Right lobe of liver (tissue), 6 donors: Measurements from ENCODE around the gene CWC27. TPM values are rescaled to one million over a fixed set of nuclear protein-coding genes. Genes with fewer than 3 reads are reported as not detected.

Source experiments
- ATAC-seq, 4 donors: fragments of 200-7000 bp; cut with Tn5 transposase; one replicate each; pipeline ENCODE4 v1.9.1; 2020; ENCODE audit warnings: mild to moderate bottlenecking in 4 of 4, moderate library complexity in 4 of 4
- DNase-seq, 3 donors: peaks; one replicate each; pipeline ENCODE4 v3.0.0-alpha.2; 2020
- H3K27ac ChIP-seq, 3 donors: fragments of 200-600 bp; one replicate each; pipeline ENCODE4 v1.8.0; 2022
- H3K27me3 ChIP-seq, 2 donors: fragments of 200-600 bp; one replicate each; pipeline ENCODE4 v1.8.0; 2022
- H3K36me3 ChIP-seq, 4 donors: fragments of 200-600 bp; sonication (generic) in 1 of 4; one replicate each; pipeline versions ENCODE4 v1.5.1 to v1.8.0; 2017 to 2022; ENCODE audit warnings: control low read depth in 1 of 4
- H3K4me1 ChIP-seq, 4 donors: fragments of 200-600 bp; sonication (generic) in 1 of 4; one replicate each; pipeline versions ENCODE4 v1.5.1 to v1.8.0; 2017 to 2022; ENCODE audit warnings: control low read depth in 1 of 4
- H3K4me3 ChIP-seq, 3 donors: fragments of 200-600 bp; one replicate each; pipeline ENCODE4 v1.8.0; 2022
- H3K9me3 ChIP-seq, 4 donors: fragments of 200-600 bp; sonication (generic) in 1 of 4; one replicate each; pipeline versions ENCODE4 v1.5.1 to v1.8.0; 2017 to 2022; ENCODE audit warnings: control low read depth in 1 of 4
- CTCF ChIP-seq, 4 donors: fragments of 200-600 bp in 3 of 4; fragments of 450-650 bp in 1 of 4; IDR thresholded peaks; one replicate each; pipeline versions ENCODE4 v1.5.1 to v1.8.0; 2016 to 2022; ENCODE audit warnings: antibody characterized with exemption in 4 of 4, mild to moderate bottlenecking in 2 of 4
- POLR2A ChIP-seq: fragments of 450-650 bp; IDR thresholded peaks from one replicate; pipeline ENCODE4 v1.6.1; 2017; ENCODE audit warnings: antibody characterized with exemption, mild to moderate bottlenecking
- WGBS: methylation state at CpG from one replicate; pipeline ENCODE4 v1.1.6; 2018; ENCODE audit warnings: low coverage, low lambda C conversion rate; ENCODE audit not compliant: insufficient coverage; ENCODE audit errors: missing lambda C conversion rate; 5-methylcytosine and 5-hydroxymethylcytosine counted together
- intact Hi-C, 2 donors: fragments of 100-400 bp; cut with DNase I; formaldehyde crosslinking; loops; one replicate each; pipeline versions ENCODE4 v1.11.2 to v1.14.1; 2022
- total RNA-seq, 6 experiments: library from RNA; depleted of rRNA in 2 of 6; stranded (reverse); fragments of >200 nt in 2 of 6; fragmentation: NEBNext Ultra II Directional in 3 of 6; extraction: Animal tissue kit (Norgen Biotek cat#: 25700) in 3 of 6; gene quantifications; one replicate each; pipeline versions ENCODE4 v1.1.0 to v1.2.4, GENCODE V29; 2016 to 2023
- donor health status: DM: no; HTN: yes; CAD: no.
- donor health status: DM: no; HTN: no; CAD: no.
- donor health status: DM: no; HTN: no; CAD: no.
- donor health status: DM: no; HTN: yes; CAD: no.
- donor health status: DM: no; HTN: yes; CAD: no.

Gene CWC27
- total RNA-seq, 6 experiments from 2014 or later: 5.8 to 7.3 (median 6.8) TPM

GRCh38 chr5:64834037-64834436 lies 65.3 kb downstream of the CWC27 start:
- intact Hi-C loops: no loop called here
- DNase-seq: no peak
- Histone ChIP-seq H3K27ac (no peak overlapping the region), H3K4me3 (no peak overlapping the region), H3K4me1 (no peaks in the 10 kb centered on the region), H3K36me3 (no peaks in the 10 kb centered on the region), H3K9me3 (no peaks in the 10 kb centered on the region), H3K27me3 (no peaks in the 10 kb centered on the region)
- 65% methylated on average over 2 of the region's 2 CpGs for WGBS
- no peak for ATAC-seq
- no peak for TF ChIP-seq CTCF (IDR thresholded peaks at IDR 0.05)
- no peak for TF ChIP-seq POLR2A

- intact Hi-C loops: no loop called here
- H3K9me3 ChIP-seq: no peaks in the 10 kb centered on the region
- H3K4me1 ChIP-seq: no peaks in the 10 kb centered on the region
- no peak overlapping the region for H3K27ac ChIP-seq
- ATAC-seq (no peak), DNase-seq (no peak)
- WGBS: 56% methylated on average over 1 of the region's 1 CpG
- TF ChIP-seq CTCF (IDR thresholded peaks at IDR 0.05) (no peak), POLR2A (no peak)
- no peaks in the 10 kb centered on the region for H3K36me3 ChIP-seq
- no peaks in the 10 kb centered on the region for H3K27me3 ChIP-seq
- H3K4me3 ChIP-seq: no peak overlapping the region
Observed at GRCh38 chr5:64834611-64835010, 65.9 kb downstream of the CWC27 start.

DNA sequence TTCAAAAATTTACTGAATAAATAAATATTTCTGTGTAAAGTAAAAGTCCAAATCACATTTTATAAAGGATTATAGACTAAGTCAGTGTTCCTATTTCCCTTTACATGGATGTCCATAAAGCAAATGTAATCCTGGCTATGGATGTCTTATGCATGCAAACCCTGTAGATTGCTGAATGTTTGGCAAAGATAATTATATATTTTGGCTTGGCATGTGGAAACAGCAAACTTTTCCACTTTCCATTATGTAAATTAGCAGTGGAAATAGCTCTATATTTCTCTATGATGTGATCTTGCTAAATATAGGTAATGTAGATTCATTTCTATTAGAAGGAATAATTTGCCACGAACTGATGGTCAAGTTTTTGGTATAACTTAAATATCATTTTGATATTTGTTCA lies 66.5 kb downstream of the CWC27 start:
- ATAC-seq (no peak), DNase-seq (no peak)
- WGBS: 88% methylated on average over 1 of the region's 1 CpG
- TF ChIP-seq CTCF (IDR thresholded peaks at IDR 0.05) (no peak), POLR2A (no peak)
- no peaks in the 10 kb centered on the region for H3K36me3 ChIP-seq
- no peak overlapping the region for H3K4me3 ChIP-seq
- intact Hi-C loops: no loop called here
- no peak overlapping the region for H3K27ac ChIP-seq
- H3K4me1 ChIP-seq: no peaks in the 10 kb centered on the region
- no peaks in the 10 kb centered on the region for H3K27me3 ChIP-seq
- no peaks in the 10 kb centered on the region for H3K9me3 ChIP-seq

DNA sequence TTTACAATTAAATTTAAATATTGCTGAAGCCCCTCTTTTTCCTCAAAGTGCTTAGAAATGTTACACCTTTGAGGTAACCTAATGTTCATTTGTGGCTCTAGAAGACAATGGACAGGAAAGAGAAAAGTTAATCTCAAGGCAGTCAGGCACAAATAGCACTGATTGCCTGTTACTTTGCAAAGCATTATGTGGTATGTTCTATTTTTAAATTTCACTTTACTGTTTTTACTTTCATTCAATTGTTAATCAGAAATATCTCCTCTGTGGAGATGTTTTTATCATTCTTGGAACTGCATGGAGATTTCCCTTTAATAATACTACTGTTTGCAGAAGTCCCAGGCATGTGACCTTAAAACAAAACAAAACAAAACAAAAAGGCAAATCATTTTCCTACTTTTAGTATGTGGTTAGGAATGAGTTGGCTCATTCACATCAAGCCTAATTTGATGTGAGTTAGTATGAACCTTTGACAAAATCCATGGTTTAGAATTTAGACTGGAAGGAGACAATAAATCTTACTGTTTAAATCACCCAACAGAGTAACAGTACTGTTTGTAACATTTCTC lies 67.5 kb downstream of the CWC27 start:
- DNase-seq (no peak), ATAC-seq (peak in 2 of 4 donors; percentile 19 to 22)
- no peaks in the 10 kb centered on the region for H3K9me3 ChIP-seq
- no peaks in the 10 kb centered on the region for H3K4me1 ChIP-seq
- intact Hi-C loops: no loop called here
- H3K27ac ChIP-seq: no peak overlapping the region
- no peaks in the 10 kb centered on the region for H3K27me3 ChIP-seq
- H3K4me3 ChIP-seq: no peak overlapping the region
- TF ChIP-seq POLR2A (no peak), CTCF (IDR thresholded peaks at IDR 0.05) (no peak)
- no peaks in the 10 kb centered on the region for H3K36me3 ChIP-seq

- Histone ChIP-seq H3K4me1 (no peaks in the 10 kb centered on the region), H3K27ac (no peak overlapping the region), H3K27me3 (no peaks in the 10 kb centered on the region), H3K36me3 (no peaks in the 10 kb centered on the region), H3K4me3 (no peak overlapping the region), H3K9me3 (no peaks in the 10 kb centered on the region)
- intact Hi-C loops: no loop called here
- 92% methylated on average over 4 of the region's 4 CpGs for WGBS
- DNase-seq: no peak
- TF ChIP-seq POLR2A: no peak
- TF ChIP-seq CTCF (IDR thresholded peaks at IDR 0.05): no peak
- no peak for ATAC-seq
Observed at GRCh38 chr5:64836786-64837185, 68.1 kb downstream of the CWC27 start.
